ENCODE measurements around the gene KCTD11. TPM values are rescaled to one million over a fixed set of nuclear protein-coding genes. Genes with fewer than 3 reads are reported as not detected.

Gene KCTD11
- total and polyA plus RNA-seq, 2 of the 13 experiments (the other 11 are each of a cell fraction or from before 2014, with no cell fraction given) = 1.6 to 2.6 TPM

DNA sequence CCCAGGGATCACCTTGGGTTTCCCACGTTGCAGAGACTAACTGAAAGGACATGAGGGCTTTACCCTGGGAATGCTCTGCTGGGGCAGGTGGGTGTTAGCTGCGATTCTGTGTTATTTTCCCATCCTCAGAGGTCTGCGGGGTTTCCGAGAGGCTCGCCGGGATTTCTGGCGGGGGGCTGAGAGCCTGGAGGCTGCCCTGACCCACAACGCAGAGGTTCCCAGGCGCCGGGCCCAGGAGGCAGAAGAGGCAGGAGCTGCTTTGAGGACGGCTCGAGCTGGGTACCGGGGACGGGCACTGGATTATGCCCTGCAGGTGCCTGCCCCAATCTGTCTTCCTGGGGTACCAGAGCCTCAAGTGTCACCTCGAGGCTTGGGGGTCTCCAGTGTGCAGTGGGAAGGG is 8.7 kb upstream of the KCTD11 start:
- Histone ChIP-seq H3K9ac (ENCODE audit: insufficient read depth, low read depth, low read length) (no peak overlapping the region), H3K36me3 (replicated peaks in 1 of 2; ENCODE audit: control insufficient read depth in 1 of 2, insufficient read depth in 2 of 2, low read length in 2 of 2) (no peaks in the 10 kb centered on the region), H3K4me1 (ENCODE audit: insufficient read depth, low read length) (peaks cover 36% of the 10 kb centered on the region), H3K27me3 (ENCODE audit: control insufficient read depth in 1 of 2, insufficient read depth in 2 of 2, low read length in 2 of 2) (peaks cover 3 to 26% of the 10 kb centered on the region in 2 experiments; a peak in 3 of 5 replicates), H3K79me2 (ENCODE audit: insufficient read depth, low read length) (no peaks in the 10 kb centered on the region), H3K4me2 (ENCODE audit: low read depth, low read length) (no peak overlapping the region), H3K27ac (ENCODE audit: extremely low read length, insufficient read depth, low read length) (no peak overlapping the region), H3K4me3 (replicated peaks in 1 of 3; ENCODE audit: insufficient read depth in 1 of 3, low read depth in 2 of 3, low read length in 3 of 3) (no peak overlapping the region), H2AFZ (ENCODE audit: low read length) (no peak overlapping the region), H4K20me1 (ENCODE audit: insufficient read depth, low read length) (no peaks in the 10 kb centered on the region), H3K9me3 (ENCODE audit: low read length) (no peaks in the 10 kb centered on the region)
- TF ChIP-seq ZNF720 (CRISPR knock-in tag; IDR thresholded peaks at IDR 0.05) = no peak
- no peak for TF ChIP-seq E2F1 (CRISPR knock-in tag; IDR thresholded peaks at IDR 0.05)
- no peak for TF ChIP-seq ZNF12 (CRISPR knock-in tag; IDR thresholded peaks at IDR 0.05)
- TF ChIP-seq ARID2 (CRISPR knock-in tag; IDR thresholded peaks at IDR 0.05; ENCODE audit: borderline replicate concordance) = no peak
- TF ChIP-seq SMAD3 (CRISPR knock-in tag; IDR thresholded peaks at IDR 0.05) = no peak
- TF ChIP-seq ZNF615 (CRISPR knock-in tag; IDR thresholded peaks at IDR 0.05; ENCODE audit: borderline replicate concordance) = no peak
- no peak for TF ChIP-seq SNAI1 (CRISPR knock-in tag; IDR thresholded peaks at IDR 0.05; ENCODE audit: borderline replicate concordance)
- intact Hi-C loops (cut with micrococcal nuclease; ENCODE audit: unreplicated experiment) (no loop called here), in situ Hi-C loops (cut with HindIII; ENCODE audit: extremely low pct_ligation_motif_present, low pct_unique_long_range_greater_than_20kb) (no loop called here)
- no TSS peak for BruUV-seq (replicated peaks)
- ChIA-PET POLR2A (interaction anchor here (1.5 to 3.5 kb wide), 3 partner anchors 8 to 30 kb away, joined by 4 to 25 read pairs (median 16); partner anchors contain the start of genes ACAP1 and NEURL4), CTCF (ENCODE audit: low intra/inter-chr PET ratio, low total read pairs) (interaction anchor here (1.8 to 5.9 kb wide), 2 partner anchors 19 to 62 kb away, joined by 6 to 41 read pairs; partner anchors contain the start of gene SLC2A4)
- ATAC-seq (no peak), DNase-seq (ENCODE audit: low spot score) (no peak), FAIRE-seq (no peak)
- 61% methylated on average over 3 of the region's 15 CpGs for WGBS (ENCODE audit: low lambda C conversion rate)
